GM10248 (cell line): ENCODE measurements around the gene NMBR.
"Not testable (repeated sequence)": the region's sequence is repeated elsewhere in the genome, so short reads cannot be mapped to it uniquely, and the experiment has no call there.

Experiments
- CTCF ChIA-PET: fragments of 300-600 bp; sonication (Branson Sonifier 250); formaldehyde crosslinking; extraction: SDS; loops from one replicate; lab custom pipeline; 2021; ENCODE audit warnings: antibody characterized with exemption; lab: Yijun Ruan, JAX
- POLR2A ChIA-PET: fragments of 350-650 bp; sonication (Branson Sonifier 250); formaldehyde crosslinking; extraction: SDS; loops from one replicate; lab custom pipeline; 2020; ENCODE audit warnings: antibody characterized with exemption; lab: Yijun Ruan, JAX
- DNase-seq: peaks from one replicate; pipeline ENCODE4 v3.0.0; 2012; ENCODE audit errors: extremely low spot score
- CTCF ChIP-seq: IDR thresholded peaks from 2 replicates; pipeline ENCODE4 v1.5.1; 2012; ENCODE audit warnings: mild to moderate bottlenecking, low read depth; ENCODE audit errors: extremely low read depth, missing control alignments, control extremely low read depth

NMBR gene

GRCh38 chr6:142165227-142165626, 18.3 kb upstream of the NMBR start:
- TF ChIP-seq CTCF: no peak
- ChIA-PET CTCF (interaction anchor here (0.6 to 2.2 kb wide), 6 partner anchors 10 to 42 kb away, joined by 3 to 8 read pairs (median 4); partner anchors contain the start of gene NMBR), POLR2A (no interaction called here)

GRCh38 chr6:142162780-142163179, 15.9 kb upstream of the NMBR start:
- ChIA-PET POLR2A (no interaction called here), CTCF (no interaction called here)
- no peak for DNase-seq
- no peak for TF ChIP-seq CTCF

More at GRCh38 chr6:142165227-142165626, 18.3 kb upstream of the NMBR start:
- DNase-seq: no peak

- CTCF ChIA-PET: interaction anchor here (0.7 to 4.2 kb wide), 10 partner anchors 8 to 410 kb away, joined by 3 to 33 read pairs (median 5); partner anchors contain the start of genes NMBR and VTA1
- POLR2A ChIA-PET, DNase-seq: not testable (repeated sequence)
Measured at GRCh38 chr6:142156758-142157068, 9.8 kb upstream of the NMBR start.

GRCh38 chr6:142155895-142156757, 9.2 kb upstream of the NMBR start:
- TF ChIP-seq CTCF: no peak
- ChIA-PET POLR2A (no interaction called here), CTCF (interaction anchor here (0.7 to 4.2 kb wide), 12 partner anchors 9 to 410 kb away, joined by 3 to 33 read pairs (median 4); partner anchors contain the start of genes NMBR and VTA1)
- DNase-seq: no peak

GRCh38 chr6:142155091-142155490, 8.2 kb upstream of the NMBR start:
- no peak for TF ChIP-seq CTCF
- ChIA-PET CTCF (interaction anchor here (1.5 to 3.5 kb wide), 5 partner anchors 10 to 42 kb away, joined by 4 to 13 read pairs (median 6); no protein-coding TSS in a partner anchor), POLR2A (no interaction called here)
- no peak for DNase-seq

GRCh38 chr6:142154336-142154735, 7.4 kb upstream of the NMBR start:
- POLR2A ChIA-PET: no interaction called here
- no peak for TF ChIP-seq CTCF
- CTCF ChIA-PET: interaction anchor here (3.5 kb wide), 1 partner anchor 16 kb away, joined by 13 read pairs; no protein-coding TSS in a partner anchor
- DNase-seq: no peak

- no peak for DNase-seq
- POLR2A ChIA-PET: no interaction called here
- TF ChIP-seq CTCF: no peak
- CTCF ChIA-PET: no interaction called here
Measured at GRCh38 chr6:142153196-142153595, 6.3 kb upstream of the NMBR start.
